B cell (primary cell): ENCODE measurements around the gene F8A2. TPM values are rescaled to one million over a fixed set of nuclear protein-coding genes. Genes with fewer than 3 reads are reported as not detected.
"Not testable (repeated sequence)": the region's sequence is repeated elsewhere in the genome, so short reads cannot be mapped to it uniquely, and the experiment has no call there.

Experiments
- ATAC-seq: fragments of 200-7000 bp; cut with Tn5 transposase; one replicate; pipeline ENCODE4 v1.10.0; 2021; ENCODE audit warnings: low read depth, mild to moderate bottlenecking, moderate number of reproducible peaks, moderate library complexity
- CTCF ChIA-PET: fragments of 350-600 bp; sonication (Branson Sonifier 250); formaldehyde crosslinking; loops from one replicate; lab custom pipeline; 2021; ENCODE audit warnings: antibody characterized with exemption, inconsistent platforms; lab: Charles Lee
- POLR2A ChIA-PET: fragments of 350-600 bp; sonication (Branson Sonifier 250); formaldehyde crosslinking; loops from one replicate; lab custom pipeline; 2021; ENCODE audit warnings: antibody characterized with exemption; lab: Charles Lee
- DNase-seq: peaks from one replicate; pipeline ENCODE4 v3.0.0; 2013
- H2AFZ ChIP-seq: 2 replicates; pipeline ENCODE4 v1.6.1; 2012; ENCODE audit warnings: mild to moderate bottlenecking, low read depth, low read length; ENCODE audit not compliant: insufficient read depth, poor library complexity, severe bottlenecking
- H3K27ac ChIP-seq, 2 donors: 1 replicate in 1 of 2; 2 replicates in 1 of 2; pipeline ENCODE4 v1.5.1; 2012 to 2013; ENCODE audit warnings: low read length in 2 of 2, mild to moderate bottlenecking in 2 of 2, moderate library complexity in 1 of 2
- H3K27me3 ChIP-seq, 4 experiments: fragments of 200-600 bp in 1 of 4; sonication (generic) in 1 of 4; replicated peaks in 1 of 4; 1 replicate in 2 of 4; 2 replicates in 2 of 4; pipeline versions ENCODE4 v1.6.1 to v1.7.0; 2013 to 2016; ENCODE audit warnings: low read length in 3 of 4, mild to moderate bottlenecking in 2 of 4, mixed read lengths in 1 of 4, moderate library complexity in 1 of 4; ENCODE audit not compliant: insufficient read depth in 4 of 4, control insufficient read depth in 3 of 4; ENCODE audit errors: control extremely low read depth in 1 of 4
- H3K36me3 ChIP-seq, 2 experiments: replicated peaks in 1 of 2; 1 replicate in 1 of 2; 2 replicates in 1 of 2; pipeline versions ENCODE4 v1.6.1 to v1.7.1; 2013; ENCODE audit warnings: low read length in 1 of 2; ENCODE audit not compliant: insufficient read depth in 2 of 2, control insufficient read depth in 1 of 2; ENCODE audit errors: control extremely low read depth in 1 of 2, extremely low read depth in 1 of 2
- H3K4me1 ChIP-seq, 2 donors: fragments of 200-600 bp in 1 of 2; sonication (generic) in 1 of 2; 1 replicate in 1 of 2; 2 replicates in 1 of 2; pipeline versions ENCODE4 v1.5.1 to v1.6.1; 2013 to 2017; ENCODE audit warnings: low read length in 2 of 2; ENCODE audit not compliant: control insufficient read depth in 2 of 2, insufficient read depth in 2 of 2
- H3K4me2 ChIP-seq: replicated peaks from 2 replicates; pipeline ENCODE3; 2012; ENCODE audit warnings: mild to moderate bottlenecking, low read depth, low read length; ENCODE audit not compliant: poor library complexity, severe bottlenecking
- H3K4me3 ChIP-seq, 5 experiments: fragments of 200-600 bp in 1 of 5; sonication (generic) in 1 of 5; 1 replicate in 3 of 5; 2 replicates in 2 of 5; pipeline versions ENCODE4 v1.5.1 to v1.7.0; 2011 to 2016; ENCODE audit warnings: low read length in 4 of 5, mild to moderate bottlenecking in 4 of 5, low read depth in 2 of 5, control low read depth in 1 of 5, moderate library complexity in 1 of 5; ENCODE audit not compliant: insufficient read depth in 1 of 5; ENCODE audit errors: control extremely low read depth in 1 of 5, extremely low read depth in 1 of 5
- H3K79me2 ChIP-seq: fragments of 200-600 bp; sonication (generic); one replicate; pipeline ENCODE4 v1.6.0; 2016; ENCODE audit warnings: low read length; ENCODE audit not compliant: control insufficient read depth, insufficient read depth
- H3K9ac ChIP-seq: fragments of 200-600 bp; sonication (generic); 2 replicates; pipeline ENCODE4 v1.6.1; 2017; ENCODE audit warnings: mild to moderate bottlenecking, low read length, moderate library complexity
- H3K9me3 ChIP-seq, 3 donors: one replicate each; pipeline versions ENCODE4 v1.6.1 to v1.7.1; 2013; ENCODE audit warnings: low read length in 2 of 3; ENCODE audit not compliant: control insufficient read depth in 2 of 3, insufficient read depth in 1 of 3; ENCODE audit errors: control extremely low read depth in 1 of 3
- H4K20me1 ChIP-seq: 2 replicates; pipeline ENCODE4 v1.6.0; 2012; ENCODE audit warnings: mild to moderate bottlenecking, low read length; ENCODE audit not compliant: insufficient read depth, control insufficient read depth, poor library complexity, severe bottlenecking
- H3K27ac Mint-ChIP-seq: one replicate; pipeline ENCODE4 v1.8.0; 2021; ENCODE audit warnings: mixed read lengths
- H3K27me3 Mint-ChIP-seq: one replicate; pipeline ENCODE4 v1.8.0; 2021; ENCODE audit warnings: mixed read lengths
- H3K4me1 Mint-ChIP-seq: one replicate; pipeline ENCODE4 v1.8.0; 2021; ENCODE audit warnings: mixed read lengths
- H3K4me3 Mint-ChIP-seq: one replicate; pipeline ENCODE4 v1.8.0; 2021; ENCODE audit warnings: mixed read lengths
- H3K9me3 Mint-ChIP-seq: one replicate; pipeline ENCODE4 v1.8.0; 2022; ENCODE audit warnings: mixed read lengths; ENCODE audit not compliant: insufficient read depth
- EZH2 ChIP-seq: IDR thresholded peaks from 2 replicates; pipeline ENCODE4 v1.6.1; 2012; ENCODE audit warnings: borderline replicate concordance, low read depth, mild to moderate bottlenecking, moderate library complexity, low read length; ENCODE audit not compliant: insufficient read depth, poor library complexity, severe bottlenecking
- WGBS: methylation state at CpG from one replicate; pipeline ENCODE4 v1.1.5; 2013; ENCODE audit warnings: missing lambda C conversion rate; ENCODE audit not compliant: insufficient coverage; 5-methylcytosine and 5-hydroxymethylcytosine counted together
- intact Hi-C: fragments of 100-400 bp; cut with micrococcal nuclease; formaldehyde crosslinking; loops from one replicate; pipeline ENCODE4 v1.10.0; 2022
- polyA plus RNA-seq: library from polyadenylated mRNA; depleted of rRNA; stranded (reverse); fragments of >200 nt; gene quantifications from 2 replicates; pipeline ENCODE4 v1.2.3, GENCODE V29; 2012
- total RNA-seq, 2 donors: library from RNA; stranded (reverse); fragments of 120-200 nt in 1 of 2; gene quantifications; 1 replicate in 1 of 2; 2 replicates in 1 of 2; pipeline versions ENCODE4 v1.2.3 to v1.2.4, GENCODE V29; 2013 to 2022
- TF ChIP-seq, protein P1 (sequence below): fragments of 200-600 bp; IDR thresholded peaks from one replicate; pipeline ENCODE4 v1.8.0; 2022; ENCODE audit warnings: antibody characterized with exemption, mild to moderate bottlenecking

The F8A2 gene
- total and polyA plus RNA-seq, 2 donors (not counting 1 experiment from before 2014, with no cell fraction given): not detected

- H4K20me1 ChIP-seq: no peaks in the 10 kb centered on the region
- no peaks in the 10 kb centered on the region for H3K27me3 ChIP-seq
- intact Hi-C loops: no loop called here
- no peak within 1 kb of the TSS for H3K27ac ChIP-seq
- CTCF ChIA-PET: no interaction called here
- H3K4me2 ChIP-seq: no peak within 1 kb of the TSS
- H3K4me1 Mint-ChIP-seq: no peaks in the 10 kb centered on the region
- ATAC-seq (no peak), DNase-seq (no peak)
- H3K9me3 Mint-ChIP-seq: no peaks in the 10 kb centered on the region
- H3K4me3 ChIP-seq: no peak within 1 kb of the TSS
- POLR2A ChIA-PET: no interaction called here
- H3K9me3 ChIP-seq: no peaks in the 10 kb centered on the region
- no peaks in the 10 kb centered on the region for H3K79me2 ChIP-seq
- H3K36me3 ChIP-seq: no peaks in the 10 kb centered on the region
- H3K9ac ChIP-seq: no peak within 1 kb of the TSS
- H3K27me3 Mint-ChIP-seq: peaks cover 5% of the 10 kb centered on the region
- no peak for TF ChIP-seq EZH2
- TF ChIP-seq, protein P1, sequence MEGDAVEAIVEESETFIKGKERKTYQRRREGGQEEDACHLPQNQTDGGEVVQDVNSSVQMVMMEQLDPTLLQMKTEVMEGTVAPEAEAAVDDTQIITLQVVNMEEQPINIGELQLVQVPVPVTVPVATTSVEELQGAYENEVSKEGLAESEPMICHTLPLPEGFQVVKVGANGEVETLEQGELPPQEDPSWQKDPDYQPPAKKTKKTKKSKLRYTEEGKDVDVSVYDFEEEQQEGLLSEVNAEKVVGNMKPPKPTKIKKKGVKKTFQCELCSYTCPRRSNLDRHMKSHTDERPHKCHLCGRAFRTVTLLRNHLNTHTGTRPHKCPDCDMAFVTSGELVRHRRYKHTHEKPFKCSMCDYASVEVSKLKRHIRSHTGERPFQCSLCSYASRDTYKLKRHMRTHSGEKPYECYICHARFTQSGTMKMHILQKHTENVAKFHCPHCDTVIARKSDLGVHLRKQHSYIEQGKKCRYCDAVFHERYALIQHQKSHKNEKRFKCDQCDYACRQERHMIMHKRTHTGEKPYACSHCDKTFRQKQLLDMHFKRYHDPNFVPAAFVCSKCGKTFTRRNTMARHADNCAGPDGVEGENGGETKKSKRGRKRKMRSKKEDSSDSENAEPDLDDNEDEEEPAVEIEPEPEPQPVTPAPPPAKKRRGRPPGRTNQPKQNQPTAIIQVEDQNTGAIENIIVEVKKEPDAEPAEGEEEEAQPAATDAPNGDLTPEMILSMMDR: no peak
- no peak within 1 kb of the TSS for H3K4me3 Mint-ChIP-seq
- no peak within 1 kb of the TSS for H2AFZ ChIP-seq
- 27% methylated on average over 3 of the region's 5 CpGs for whole genome bisulfite sequencing
- no peak within 1 kb of the TSS for H3K27ac Mint-ChIP-seq
- no peaks in the 10 kb centered on the region for H3K4me1 ChIP-seq
Observed at GRCh38 chrX:155334486-155335336, 47.2 kb upstream of the F8A2 start, which contains the start of gene CLIC2. CLIC2 (minus strand) TSS chrX:155334614; CDS start chrX:155334427, 187 bp downstream.

- H3K27me3 Mint-ChIP-seq, H3K4me1 Mint-ChIP-seq, H3K4me2 ChIP-seq, H3K4me3 ChIP-seq, H3K36me3 ChIP-seq, H3K27me3 ChIP-seq, intact Hi-C loops, H3K4me3 Mint-ChIP-seq, H3K27ac ChIP-seq, H2AFZ ChIP-seq, H3K27ac Mint-ChIP-seq, H3K79me2 ChIP-seq, H4K20me1 ChIP-seq, H3K4me1 ChIP-seq, H3K9ac ChIP-seq, ATAC-seq, DNase-seq, H3K9me3 ChIP-seq, CTCF ChIA-PET, POLR2A ChIA-PET, H3K9me3 Mint-ChIP-seq: not testable (repeated sequence)
- no CpG with 5 or more reads among the region's 1 CpG for WGBS
Observed at GRCh38 chrX:155335337-155335712, 46.6 kb upstream of the F8A2 start.

- H2AFZ ChIP-seq, H3K9me3 ChIP-seq, H3K9ac ChIP-seq, H3K27ac ChIP-seq, H4K20me1 ChIP-seq, DNase-seq, H3K27me3 Mint-ChIP-seq, H3K79me2 ChIP-seq, H3K27me3 ChIP-seq, POLR2A ChIA-PET, ATAC-seq, H3K4me3 Mint-ChIP-seq, H3K9me3 Mint-ChIP-seq, H3K36me3 ChIP-seq, intact Hi-C loops, H3K4me3 ChIP-seq, H3K4me2 ChIP-seq, H3K4me1 ChIP-seq, H3K4me1 Mint-ChIP-seq, CTCF ChIA-PET, H3K27ac Mint-ChIP-seq: not testable (repeated sequence)
- no CpG with 5 or more reads among the region's 1 CpG for WGBS
Observed at GRCh38 chrX:155345689-155346088, 36.2 kb upstream of the F8A2 start.
